ENCODE results near the gene BRME1.

- TF ChIP-seq POLR2AphosphoS5 (IDR thresholded peaks at IDR 0.05; ENCODE audit: borderline replicate concordance, low read depth, low read length) (no peak), EZH2 (IDR thresholded peaks at IDR 0.05) (no peak)
Observed at GRCh38 chr19:13850910-13851733, 54.8 kb downstream of the BRME1 start.

Measured in SK-N-MC (cell line).